WTC11 (cell line): ENCODE results near the gene BAIAP3.

Experiments used
- FOXJ3 ChIP-seq: sonication (generic); formaldehyde crosslinking; IDR thresholded peaks from 2 replicates; pipeline ENCODE4 v1.9.0; 2021; ENCODE audit warnings: missing genetic modification reagents, mild to moderate bottlenecking, borderline replicate concordance
- IRF2 ChIP-seq: sonication (generic); formaldehyde crosslinking; IDR thresholded peaks from 2 replicates; pipeline ENCODE4 v1.8.0; 2022; ENCODE audit warnings: low read depth, missing genetic modification reagents, borderline replicate concordance
- MAX ChIP-seq: sonication (generic); formaldehyde crosslinking; IDR thresholded peaks from 2 replicates; pipeline ENCODE4 v1.8.0; 2022; ENCODE audit warnings: mild to moderate bottlenecking, missing genetic modification reagents
- ZNF263 ChIP-seq: sonication (generic); formaldehyde crosslinking; IDR thresholded peaks from 2 replicates; pipeline ENCODE4 v1.8.1; 2022; ENCODE audit warnings: low read depth, mild to moderate bottlenecking, moderate library complexity, missing genetic modification reagents
- TF ChIP-seq, protein P1 (sequence below): fragments of 200-600 bp; IDR thresholded peaks from 2 replicates; pipeline ENCODE4 v1.8.0; 2022; ENCODE audit warnings: antibody characterized with exemption

DNA sequence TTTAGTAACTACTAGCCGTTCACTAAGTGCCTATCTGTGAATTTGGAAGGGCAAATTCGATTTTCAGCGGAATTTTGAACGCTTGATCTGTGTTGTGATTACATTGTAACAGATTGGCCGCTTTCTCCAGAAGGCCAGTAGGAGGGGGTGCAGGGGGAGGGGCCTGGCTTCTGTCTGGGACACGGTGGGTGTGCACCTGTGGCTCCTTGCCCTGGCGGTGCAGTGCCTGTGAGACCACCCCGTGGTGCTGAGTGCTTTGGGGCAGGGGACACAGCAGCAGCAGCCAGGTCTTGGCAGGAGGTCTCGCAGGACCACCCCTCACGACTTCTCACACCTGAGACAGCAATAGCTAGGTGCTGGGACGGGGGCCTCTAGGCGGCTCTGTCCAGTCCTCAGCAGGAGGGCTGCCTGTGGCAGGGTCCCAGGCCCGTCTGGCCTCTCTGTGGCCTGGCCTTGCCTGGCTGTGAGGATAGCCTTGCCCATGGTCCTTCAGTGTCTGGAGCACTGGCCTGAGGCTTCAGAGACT lies 22.2 kb upstream of the BAIAP3 start:
- TF ChIP-seq ZNF263 = no peak
- no peak for TF ChIP-seq IRF2 (CRISPR knock-in tag)
- TF ChIP-seq, protein P1, sequence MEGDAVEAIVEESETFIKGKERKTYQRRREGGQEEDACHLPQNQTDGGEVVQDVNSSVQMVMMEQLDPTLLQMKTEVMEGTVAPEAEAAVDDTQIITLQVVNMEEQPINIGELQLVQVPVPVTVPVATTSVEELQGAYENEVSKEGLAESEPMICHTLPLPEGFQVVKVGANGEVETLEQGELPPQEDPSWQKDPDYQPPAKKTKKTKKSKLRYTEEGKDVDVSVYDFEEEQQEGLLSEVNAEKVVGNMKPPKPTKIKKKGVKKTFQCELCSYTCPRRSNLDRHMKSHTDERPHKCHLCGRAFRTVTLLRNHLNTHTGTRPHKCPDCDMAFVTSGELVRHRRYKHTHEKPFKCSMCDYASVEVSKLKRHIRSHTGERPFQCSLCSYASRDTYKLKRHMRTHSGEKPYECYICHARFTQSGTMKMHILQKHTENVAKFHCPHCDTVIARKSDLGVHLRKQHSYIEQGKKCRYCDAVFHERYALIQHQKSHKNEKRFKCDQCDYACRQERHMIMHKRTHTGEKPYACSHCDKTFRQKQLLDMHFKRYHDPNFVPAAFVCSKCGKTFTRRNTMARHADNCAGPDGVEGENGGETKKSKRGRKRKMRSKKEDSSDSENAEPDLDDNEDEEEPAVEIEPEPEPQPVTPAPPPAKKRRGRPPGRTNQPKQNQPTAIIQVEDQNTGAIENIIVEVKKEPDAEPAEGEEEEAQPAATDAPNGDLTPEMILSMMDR = no peak
- TF ChIP-seq FOXJ3 = no peak
- no peak for TF ChIP-seq MAX (CRISPR knock-in tag)
